Neural progenitor cell (in vitro differentiated cells): ENCODE results near the gene BCKDHB.

Experiments used
- EZH2 ChIP-seq: fragments of 200-600 bp; sonication (generic); IDR thresholded peaks from 2 replicates; pipeline ENCODE4 v1.6.1; 2017; ENCODE audit warnings: antibody characterized with exemption, mild to moderate bottlenecking, moderate library complexity
- TF ChIP-seq, protein P1 (sequence below): fragments of 200-600 bp; sonication (generic); IDR thresholded peaks from 2 replicates; pipeline ENCODE4 v1.5.1; 2017; ENCODE audit warnings: antibody characterized with exemption, mild to moderate bottlenecking

DNA sequence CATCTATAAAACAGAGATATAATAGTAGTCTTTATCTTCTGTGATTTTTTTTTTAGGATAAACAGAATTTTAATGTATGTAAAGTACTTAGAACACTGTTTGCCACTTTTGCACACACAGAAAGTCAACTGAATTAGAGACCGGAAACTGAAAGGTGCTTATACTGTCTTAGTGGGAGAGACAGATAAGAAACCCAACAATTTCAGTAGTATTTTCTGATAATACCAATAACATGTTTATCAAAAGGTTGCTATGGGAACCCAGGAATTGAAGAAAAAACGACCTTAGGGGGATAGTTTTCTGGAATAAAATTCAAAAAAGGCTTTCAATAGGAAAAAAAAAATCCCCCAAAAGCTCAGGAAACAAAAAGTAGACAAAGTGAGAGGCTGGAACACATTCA is 138.6 kb downstream of the BCKDHB start:
- TF ChIP-seq, protein P1, sequence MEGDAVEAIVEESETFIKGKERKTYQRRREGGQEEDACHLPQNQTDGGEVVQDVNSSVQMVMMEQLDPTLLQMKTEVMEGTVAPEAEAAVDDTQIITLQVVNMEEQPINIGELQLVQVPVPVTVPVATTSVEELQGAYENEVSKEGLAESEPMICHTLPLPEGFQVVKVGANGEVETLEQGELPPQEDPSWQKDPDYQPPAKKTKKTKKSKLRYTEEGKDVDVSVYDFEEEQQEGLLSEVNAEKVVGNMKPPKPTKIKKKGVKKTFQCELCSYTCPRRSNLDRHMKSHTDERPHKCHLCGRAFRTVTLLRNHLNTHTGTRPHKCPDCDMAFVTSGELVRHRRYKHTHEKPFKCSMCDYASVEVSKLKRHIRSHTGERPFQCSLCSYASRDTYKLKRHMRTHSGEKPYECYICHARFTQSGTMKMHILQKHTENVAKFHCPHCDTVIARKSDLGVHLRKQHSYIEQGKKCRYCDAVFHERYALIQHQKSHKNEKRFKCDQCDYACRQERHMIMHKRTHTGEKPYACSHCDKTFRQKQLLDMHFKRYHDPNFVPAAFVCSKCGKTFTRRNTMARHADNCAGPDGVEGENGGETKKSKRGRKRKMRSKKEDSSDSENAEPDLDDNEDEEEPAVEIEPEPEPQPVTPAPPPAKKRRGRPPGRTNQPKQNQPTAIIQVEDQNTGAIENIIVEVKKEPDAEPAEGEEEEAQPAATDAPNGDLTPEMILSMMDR, result no peak
- TF ChIP-seq EZH2, result no peak
